ENCODE results near the gene RAB3C.

DNA sequence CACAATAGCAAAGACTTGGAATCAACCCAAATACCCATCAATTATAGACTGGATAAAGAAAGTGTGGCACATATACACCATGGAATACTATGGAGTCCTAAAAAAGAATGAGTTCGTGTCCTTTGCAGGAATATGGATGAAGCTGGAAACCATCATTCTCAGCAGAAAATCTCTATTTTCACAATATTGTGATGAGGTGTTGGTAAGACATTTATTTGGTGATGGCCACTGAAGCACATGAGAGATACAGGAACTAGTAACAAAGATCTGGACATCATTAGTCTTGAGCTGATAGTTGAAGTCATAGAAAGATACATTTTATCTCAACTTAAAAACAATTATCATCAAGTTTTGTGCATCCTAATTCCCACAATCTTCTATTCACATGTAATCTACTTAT lies 70.6 kb downstream of the RAB3C start:
- no peak for TF ChIP-seq CTCF (IDR thresholded peaks at IDR 0.05)
- TF ChIP-seq POLR2A (IDR thresholded peaks at IDR 0.05): no peak
